ENCODE measurements around the gene DYNLL2.
"Not testable (repeated sequence)": the region's sequence is repeated elsewhere in the genome, so short reads cannot be mapped to it uniquely, and the experiment has no call there.

The DYNLL2 gene

GRCh38 chr17:58107306-58107705, 24.1 kb downstream of the DYNLL2 start:
- no peak for DNase-seq

GRCh38 chr17:58109197-58109596, 26.0 kb downstream of the DYNLL2 start:
- no peak for DNase-seq

- no peak for DNase-seq
Measured at GRCh38 chr17:58110012-58110411, 26.8 kb downstream of the DYNLL2 start.

- no peak for DNase-seq
Measured at GRCh38 chr17:58111676-58112075, 28.5 kb downstream of the DYNLL2 start.

- DNase-seq: peak; percentile 19
Measured at GRCh38 chr17:58112970-58113631, 29.9 kb downstream of the DYNLL2 start.

- DNase-seq: no peak
Measured at GRCh38 chr17:58113947-58114346, 30.7 kb downstream of the DYNLL2 start.

GRCh38 chr17:58117382-58117781, 34.2 kb downstream of the DYNLL2 start:
- no peak for DNase-seq

- no peak for DNase-seq
Measured at GRCh38 chr17:58119491-58119890, 36.3 kb downstream of the DYNLL2 start.

GRCh38 chr17:58120195-58120822, 37.1 kb downstream of the DYNLL2 start:
- DNase-seq: no peak

GRCh38 chr17:58121925-58122324, 38.7 kb downstream of the DYNLL2 start:
- DNase-seq: no peak

GRCh38 chr17:58127846-58128245, 44.6 kb downstream of the DYNLL2 start:
- no peak for DNase-seq

- DNase-seq: not testable (repeated sequence)
Measured at GRCh38 chr17:58132697-58133096, 49.5 kb downstream of the DYNLL2 start.

- DNase-seq: no peak
Measured at GRCh38 chr17:58136669-58137279, 53.6 kb downstream of the DYNLL2 start.

GRCh38 chr17:58141505-58141904, 58.3 kb downstream of the DYNLL2 start:
- DNase-seq: no peak

GRCh38 chr17:58143335-58143734, 60.1 kb downstream of the DYNLL2 start:
- not testable (repeated sequence) for DNase-seq

- DNase-seq: no peak
Measured at GRCh38 chr17:58144801-58145200, 61.6 kb downstream of the DYNLL2 start.
